HepG2 (cell line): ENCODE data around the gene SPATA31E1. TPM values are rescaled to one million over a fixed set of nuclear protein-coding genes. Genes with fewer than 3 reads are reported as not detected.

Experiments
- ATAC-seq: fragments of 200-7000 bp; cut with Tn5 transposase; 3 replicates; pipeline ENCODE4 v1.9.1; 2020; ENCODE audit warnings: mild to moderate bottlenecking, moderate library complexity
- BruUV-seq: library from RNA; stranded (reverse); fragments of 400-500 nt; replicated peaks from 2 replicates; lab custom pipeline; 2021; lab: Mats Ljungman, UMichigan
- CTCF ChIA-PET: fragments of 300-600 bp; formaldehyde crosslinking; extraction: SDS; loops from one replicate; lab custom pipeline; 2021; ENCODE audit warnings: low total read pairs, inconsistent platforms, low intra/inter-chr PET ratio; lab: Yijun Ruan, JAX
- POLR2A ChIA-PET: fragments of 350-600 bp; sonication (Branson Sonifier 250); formaldehyde crosslinking; loops from one replicate; lab custom pipeline; 2020; ENCODE audit warnings: antibody characterized with exemption, inconsistent platforms; lab: Yijun Ruan, JAX
- DNase-seq: peaks from one replicate; pipeline ENCODE4 v3.0.0-alpha.2; 2015; ENCODE audit warnings: low spot score
- FAIRE-seq: peaks from 3 replicates; lab custom pipeline; 2011; peaks lifted over from hg19 to GRCh38; lab: Jason Lieb, UNC
- H2AFZ ChIP-seq: one replicate; pipeline ENCODE4 v1.6.1; 2011; ENCODE audit warnings: low read length, inconsistent platforms
- H3K27ac ChIP-seq: fragments of 300-600 bp; 3 replicates; pipeline ENCODE4 v1.8.0; 2011; ENCODE audit warnings: mixed run types, mild to moderate bottlenecking, mixed read lengths, low read length, inconsistent platforms; ENCODE audit not compliant: insufficient read depth; ENCODE audit errors: extremely low read length
- H3K27me3 ChIP-seq, 2 experiments: fragments of 200-600 bp in 1 of 2; 2 replicates in 1 of 2; 3 replicates in 1 of 2; pipeline versions ENCODE4 v1.6.0 to v1.8.0; 2011; ENCODE audit warnings: low read length in 2 of 2, mild to moderate bottlenecking in 2 of 2, moderate library complexity in 2 of 2, inconsistent platforms in 1 of 2; ENCODE audit not compliant: insufficient read depth in 2 of 2, control insufficient read depth in 1 of 2
- H3K36me3 ChIP-seq, 2 experiments: fragments of 200-600 bp in 1 of 2; replicated peaks in 1 of 2; 2 replicates in 1 of 2; 3 replicates in 1 of 2; pipeline versions ENCODE4 v1.5.1 to v1.8.0; 2011; ENCODE audit warnings: low read length in 2 of 2, inconsistent platforms in 1 of 2; ENCODE audit not compliant: insufficient read depth in 2 of 2, control insufficient read depth in 1 of 2
- H3K4me1 ChIP-seq: 2 replicates; pipeline ENCODE4 v1.5.1; 2012; ENCODE audit warnings: low read length, inconsistent platforms; ENCODE audit not compliant: insufficient read depth
- H3K4me2 ChIP-seq: 2 replicates; pipeline ENCODE4 v1.6.0; 2011; ENCODE audit warnings: low read depth, low read length, inconsistent platforms
- H3K4me3 ChIP-seq, 3 experiments: fragments of 200-600 bp in 1 of 3; sonication (generic), shearing (Covaris generic) in 1 of 3; replicated peaks in 1 of 3; 2 replicates each; pipeline ENCODE4 v1.5.1; 2011 to 2016; ENCODE audit warnings: low read length in 3 of 3, inconsistent platforms in 2 of 3, low read depth in 2 of 3, mild to moderate bottlenecking in 2 of 3, control low read depth in 1 of 3, mixed read lengths in 1 of 3; ENCODE audit not compliant: insufficient read depth in 1 of 3
- H3K79me2 ChIP-seq: one replicate; pipeline ENCODE4 v1.6.1; 2011; ENCODE audit warnings: low read length, inconsistent platforms; ENCODE audit not compliant: insufficient read depth
- H3K9ac ChIP-seq: 2 replicates; pipeline ENCODE4 v1.6.0; 2011; ENCODE audit warnings: mild to moderate bottlenecking, low read depth, low read length, inconsistent platforms; ENCODE audit not compliant: insufficient read depth
- H3K9me3 ChIP-seq: 2 replicates; pipeline ENCODE4 v1.5.1; 2012; ENCODE audit warnings: mild to moderate bottlenecking, low read length
- H4K20me1 ChIP-seq: 2 replicates; pipeline ENCODE4 v1.6.0; 2011; ENCODE audit warnings: inconsistent platforms, mild to moderate bottlenecking, low read length, moderate library complexity; ENCODE audit not compliant: insufficient read depth
- TRIM24 ChIP-seq: sonication (generic); formaldehyde crosslinking; IDR thresholded peaks from 2 replicates; pipeline ENCODE4 v1.8.0; 2022; ENCODE audit warnings: mild to moderate bottlenecking, missing genetic modification reagents
- ZNF841 ChIP-seq: sonication (generic); formaldehyde crosslinking; IDR thresholded peaks from 2 replicates; pipeline ENCODE4 v1.8.1; 2023; ENCODE audit warnings: missing genetic modification reagents, borderline replicate concordance
- WGBS: methylation state at CpG from one replicate; pipeline ENCODE4 v1.1.6; 2017; ENCODE audit warnings: low lambda C conversion rate; 5-methylcytosine and 5-hydroxymethylcytosine counted together
- in situ Hi-C: cut with HindIII; loops from 2 replicates; pipeline ENCODE4 v1.10.0; 2017; ENCODE audit warnings: low pct_unique_long_range_greater_than_20kb; ENCODE audit not compliant: extremely low pct_ligation_motif_present
- intact Hi-C: fragments of 100-400 bp; cut with micrococcal nuclease; formaldehyde crosslinking; loops from one replicate; pipeline ENCODE4 v1.10.0; 2022; ENCODE audit not compliant: unreplicated experiment
- polyA plus RNA-seq, 8 experiments: library from polyadenylated mRNA; depleted of rRNA in 3 of 8; stranded (reverse) in 7 of 8; unstranded in 1 of 8; fragments of >200 nt; fragmentation: Illumina TruSeq in 4 of 8; extraction: Trizol in 4 of 8; gene quantifications; 2 replicates each; pipeline versions ENCODE4 v1.2.1 to v1.2.3, GENCODE V29; 2011 to 2016; ENCODE audit warnings: low read depth in 4 of 8, missing spikeins in 1 of 8, mixed read lengths in 1 of 8; ENCODE audit not compliant: insufficient read depth in 1 of 8
- total RNA-seq, 5 experiments: library from RNA; depleted of rRNA; stranded (reverse); fragments of >200 nt; fragmentation: Illumina TruSeq; extraction: Trizol; gene quantifications; 2 replicates each; pipeline ENCODE4 v1.2.3, GENCODE V29; 2016; ENCODE audit warnings: low read depth in 1 of 5
- TF ChIP-seq, protein P1 (sequence below): sonication (generic); formaldehyde crosslinking; IDR thresholded peaks from 2 replicates; pipeline ENCODE4 v1.4.0; 2020; ENCODE audit warnings: missing genetic modification reagents, borderline replicate concordance
- TF ChIP-seq, protein P2 (sequence below): sonication (generic); formaldehyde crosslinking; IDR thresholded peaks from 2 replicates; pipeline ENCODE4 v1.4.0; 2020; ENCODE audit warnings: missing genetic modification reagents
- TF ChIP-seq, protein P3 (sequence below): sonication (generic); formaldehyde crosslinking; IDR thresholded peaks from 2 replicates; pipeline ENCODE4 v1.5.0; 2020; ENCODE audit warnings: missing genetic modification reagents

SPATA31E1 gene
- total and polyA plus RNA-seq, 2 of the 13 experiments (the other 11 are each of a cell fraction or from before 2014, with no cell fraction given) = not detected

DNA sequence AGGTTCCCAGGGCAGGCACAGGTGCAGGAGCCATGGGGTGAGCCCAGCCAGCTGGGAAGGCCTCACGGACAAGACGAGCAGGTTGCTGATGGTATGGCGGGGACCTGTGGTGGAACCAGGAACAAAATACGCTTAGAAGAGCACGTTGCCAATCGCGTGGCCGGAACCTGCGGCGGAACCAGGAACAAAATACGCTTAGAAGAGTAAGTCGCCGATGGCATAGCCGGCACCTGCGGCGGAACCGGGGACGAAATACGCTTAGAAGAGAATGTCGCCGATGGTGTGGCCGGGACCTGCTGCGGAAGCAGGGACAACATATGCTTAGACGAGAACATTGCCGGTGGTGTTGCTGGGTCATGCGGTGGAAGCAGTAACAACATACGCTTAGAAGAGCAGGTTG is 23.5 kb upstream of the SPATA31E1 start (continued):
- TF ChIP-seq, protein P1, sequence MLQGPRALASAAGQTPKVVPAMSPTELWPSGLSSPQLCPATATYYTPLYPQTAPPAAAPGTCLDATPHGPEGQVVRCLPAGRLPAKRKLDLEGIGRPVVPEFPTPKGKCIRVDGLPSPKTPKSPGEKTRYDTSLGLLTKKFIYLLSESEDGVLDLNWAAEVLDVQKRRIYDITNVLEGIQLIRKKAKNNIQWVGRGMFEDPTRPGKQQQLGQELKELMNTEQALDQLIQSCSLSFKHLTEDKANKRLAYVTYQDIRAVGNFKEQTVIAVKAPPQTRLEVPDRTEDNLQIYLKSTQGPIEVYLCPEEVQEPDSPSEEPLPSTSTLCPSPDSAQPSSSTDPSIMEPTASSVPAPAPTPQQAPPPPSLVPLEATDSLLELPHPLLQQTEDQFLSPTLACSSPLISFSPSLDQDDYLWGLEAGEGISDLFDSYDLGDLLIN (CRISPR knock-in tag) = no peak
- TF ChIP-seq, protein P2, sequence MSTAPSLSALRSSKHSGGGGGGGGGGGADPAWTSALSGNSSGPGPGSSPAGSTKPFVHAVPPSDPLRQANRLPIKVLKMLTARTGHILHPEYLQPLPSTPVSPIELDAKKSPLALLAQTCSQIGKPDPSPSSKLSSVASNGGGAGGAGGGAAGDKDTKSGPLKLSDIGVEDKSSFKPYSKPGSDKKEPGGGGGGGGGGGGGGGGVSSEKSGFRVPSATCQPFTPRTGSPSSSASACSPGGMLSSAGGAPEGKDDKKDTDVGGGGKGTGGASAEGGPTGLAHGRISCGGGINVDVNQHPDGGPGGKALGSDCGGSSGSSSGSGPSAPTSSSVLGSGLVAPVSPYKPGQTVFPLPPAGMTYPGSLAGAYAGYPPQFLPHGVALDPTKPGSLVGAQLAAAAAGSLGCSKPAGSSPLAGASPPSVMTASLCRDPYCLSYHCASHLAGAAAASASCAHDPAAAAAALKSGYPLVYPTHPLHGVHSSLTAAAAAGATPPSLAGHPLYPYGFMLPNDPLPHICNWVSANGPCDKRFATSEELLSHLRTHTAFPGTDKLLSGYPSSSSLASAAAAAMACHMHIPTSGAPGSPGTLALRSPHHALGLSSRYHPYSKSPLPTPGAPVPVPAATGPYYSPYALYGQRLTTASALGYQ (CRISPR knock-in tag) = no peak

DNA sequence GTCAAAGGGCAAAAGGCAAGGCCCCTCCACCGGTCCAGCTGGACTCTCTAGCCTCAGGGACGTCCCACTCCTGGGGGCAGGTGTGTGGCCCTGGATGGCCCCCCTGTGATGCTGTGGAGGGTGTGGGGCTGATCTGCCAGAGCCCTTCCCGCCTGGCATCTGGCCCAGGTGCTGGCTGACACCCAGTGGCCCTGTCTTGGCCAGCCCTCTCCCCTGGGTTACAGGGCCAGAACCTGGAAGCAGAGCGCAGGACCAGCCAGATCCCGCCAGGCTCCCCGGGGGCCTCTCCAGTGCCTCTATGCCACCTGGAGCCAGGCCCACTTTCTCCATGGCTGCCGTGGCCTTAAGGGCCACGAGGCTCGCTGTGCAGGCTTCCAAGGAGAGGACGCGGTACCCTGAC is 22.9 kb upstream of the SPATA31E1 start:
- H3K79me2 ChIP-seq = no peaks in the 10 kb centered on the region
- in situ Hi-C loops = no loop called here
- ChIA-PET POLR2A (no interaction called here), CTCF (no interaction called here)
- no peak overlapping the region for H3K4me3 ChIP-seq
- WGBS = 0% methylated on average over 1 of the region's 11 CpGs
- peaks cover 4% of the 10 kb centered on the region; the same call in 1 of the 2 replicates for H3K9me3 ChIP-seq
- no peak for DNase-seq
- intact Hi-C loops = no loop called here
- FAIRE-seq = no peak
- no peak overlapping the region for H3K4me2 ChIP-seq
- TF ChIP-seq TRIM24 (no peak), ZNF841 (CRISPR knock-in tag) (no peak)
- TF ChIP-seq, protein P3, sequence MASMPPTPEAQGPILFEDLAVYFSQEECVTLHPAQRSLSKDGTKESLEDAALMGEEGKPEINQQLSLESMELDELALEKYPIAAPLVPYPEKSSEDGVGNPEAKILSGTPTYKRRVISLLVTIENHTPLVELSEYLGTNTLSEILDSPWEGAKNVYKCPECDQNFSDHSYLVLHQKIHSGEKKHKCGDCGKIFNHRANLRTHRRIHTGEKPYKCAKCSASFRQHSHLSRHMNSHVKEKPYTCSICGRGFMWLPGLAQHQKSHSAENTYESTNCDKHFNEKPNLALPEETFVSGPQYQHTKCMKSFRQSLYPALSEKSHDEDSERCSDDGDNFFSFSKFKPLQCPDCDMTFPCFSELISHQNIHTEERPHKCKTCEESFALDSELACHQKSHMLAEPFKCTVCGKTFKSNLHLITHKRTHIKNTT (CRISPR knock-in tag) = no peak
- no peak overlapping the region for H2AFZ ChIP-seq
- no peak overlapping the region for H3K9ac ChIP-seq
- H3K27ac ChIP-seq = no peak overlapping the region
- peaks cover 0 to 1% of the 10 kb centered on the region in 2 experiments; a peak in 1 of 5 replicates for H3K27me3 ChIP-seq
- BruUV-seq = no TSS peak
- no peaks in the 10 kb centered on the region for H3K36me3 ChIP-seq
- no peaks in the 10 kb centered on the region for H3K4me1 ChIP-seq
- no peaks in the 10 kb centered on the region for H4K20me1 ChIP-seq
- ATAC-seq = no peak
